SK-N-SH (cell line): ENCODE measurements around the gene TBRG1. TPM values are rescaled to one million over a fixed set of nuclear protein-coding genes. Genes with fewer than 3 reads are reported as not detected.

ENCODE experiments used
- CTCF ChIA-PET: fragments of 300-600, 350-600 bp; formaldehyde crosslinking; extraction: SDS; loops from one replicate; lab custom pipeline; 2021; lab: Yijun Ruan, JAX
- POLR2A ChIA-PET: fragments of 350-600 bp; sonication (Branson Sonifier 250); formaldehyde crosslinking; extraction: SDS; loops from one replicate; lab custom pipeline; 2020; ENCODE audit warnings: antibody characterized with exemption, inconsistent platforms; lab: Yijun Ruan, JAX
- DNase-seq: peaks from one replicate; pipeline ENCODE4 v3.0.0; 2012
- H2AFZ ChIP-seq: fragments of 200-600 bp; sonication (generic); 2 replicates; pipeline ENCODE4 v1.8.1; 2016; ENCODE audit warnings: antibody characterized with exemption, mild to moderate bottlenecking, low read depth
- H3F3A ChIP-seq: fragments of 200-600 bp; sonication (generic); replicated peaks from 2 replicates; pipeline ENCODE3; 2016; ENCODE audit warnings: antibody characterized with exemption, mild to moderate bottlenecking; ENCODE audit not compliant: insufficient read depth
- H3K27ac ChIP-seq, 2 experiments: fragments of 200-500 bp in 1 of 2; fragments of 200-600 bp in 1 of 2; sonication (Bioruptor generic) in 1 of 2; sonication (generic), shearing (Covaris generic) in 1 of 2; 2 replicates each; pipeline versions ENCODE4 v1.5.1 to v1.6.1; 2014 to 2016; ENCODE audit warnings: low read depth in 2 of 2, inconsistent platforms in 1 of 2, low read length in 1 of 2, mild to moderate bottlenecking in 1 of 2, mixed read lengths in 1 of 2
- H3K27me3 ChIP-seq: fragments of 200-600 bp; sonication (generic), shearing (Covaris generic); 2 replicates; pipeline ENCODE4 v1.6.1; 2016; ENCODE audit warnings: mixed run types; ENCODE audit not compliant: insufficient read depth
- H3K36me3 ChIP-seq, 2 experiments: fragments of 200-500 bp in 1 of 2; fragments of 200-600 bp in 1 of 2; sonication (Bioruptor generic) in 1 of 2; sonication (generic) in 1 of 2; replicated peaks in 1 of 2; 2 replicates each; pipeline versions ENCODE3 to v1.5.1; 2014 to 2016; ENCODE audit warnings: low read length in 1 of 2, mild to moderate bottlenecking in 1 of 2; ENCODE audit not compliant: insufficient read depth in 2 of 2, control insufficient read depth in 1 of 2
- H3K4me1 ChIP-seq, 2 experiments: fragments of 200-500 bp in 1 of 2; fragments of 200-600 bp in 1 of 2; sonication (Bioruptor generic) in 1 of 2; sonication (generic), shearing (Covaris generic) in 1 of 2; 2 replicates each; pipeline versions ENCODE4 v1.5.1 to v1.6.1; 2014 to 2016; ENCODE audit warnings: low read depth in 1 of 2, low read length in 1 of 2, mixed run types in 1 of 2; ENCODE audit not compliant: insufficient read depth in 2 of 2, control insufficient read depth in 1 of 2
- H3K4me2 ChIP-seq: fragments of 200-600 bp; sonication (generic), shearing (Covaris generic); 2 replicates; pipeline ENCODE4 v1.6.1; 2017; ENCODE audit warnings: mixed run types
- H3K4me3 ChIP-seq, 2 experiments: fragments of 200-500 bp in 1 of 2; fragments of 200-600 bp in 1 of 2; sonication (Bioruptor generic) in 1 of 2; sonication (generic), shearing (Covaris generic) in 1 of 2; 2 replicates each; pipeline versions ENCODE4 v1.5.1 to v1.8.1; 2014 to 2016; ENCODE audit warnings: low read depth in 2 of 2, inconsistent platforms in 1 of 2, low read length in 1 of 2, mild to moderate bottlenecking in 1 of 2, mixed read lengths in 1 of 2, moderate library complexity in 1 of 2
- H3K79me2 ChIP-seq: fragments of 200-600 bp; sonication (generic); 2 replicates; pipeline ENCODE4 v1.8.1; 2017; ENCODE audit warnings: mild to moderate bottlenecking; ENCODE audit not compliant: insufficient read depth
- H3K9ac ChIP-seq: fragments of 200-600 bp; sonication (generic); 2 replicates; pipeline ENCODE4 v1.6.1; 2017; ENCODE audit warnings: mixed run types
- H3K9me2 ChIP-seq: fragments of 200-600 bp; sonication (generic); 2 replicates; pipeline ENCODE4 v1.6.1; 2017; ENCODE audit warnings: mixed run types
- H3K9me3 ChIP-seq: fragments of 200-600 bp; sonication (generic); 2 replicates; pipeline ENCODE4 v1.6.1; 2017; ENCODE audit warnings: mixed run types, mild to moderate bottlenecking, moderate library complexity
- H4K20me1 ChIP-seq: fragments of 200-600 bp; sonication (generic); 2 replicates; pipeline ENCODE4 v1.6.1; 2017; ENCODE audit warnings: mild to moderate bottlenecking, mixed run types; ENCODE audit not compliant: insufficient read depth
- CHD2 ChIP-seq: fragments of 150-350 bp; IDR thresholded peaks from 2 replicates; pipeline ENCODE4 v1.6.1; 2018; ENCODE audit warnings: low read length; ENCODE audit not compliant: partially characterized antibody
- ELF1 ChIP-seq: IDR thresholded peaks from 2 replicates; pipeline ENCODE4 v1.4.0; 2012
- FOSL2 ChIP-seq: IDR thresholded peaks from 2 replicates; pipeline ENCODE4 v1.4.0; 2012; ENCODE audit warnings: low read depth, mild to moderate bottlenecking, moderate library complexity, borderline replicate concordance
- FOXM1 ChIP-seq: IDR thresholded peaks from 2 replicates; pipeline ENCODE4 v1.4.0; 2012; ENCODE audit warnings: low read depth, mild to moderate bottlenecking
- IRF3 ChIP-seq: fragments of 150-350 bp; IDR thresholded peaks from 2 replicates; pipeline ENCODE4 v1.6.1; 2016; ENCODE audit warnings: mild to moderate bottlenecking, low read depth, low read length
- MAX ChIP-seq: IDR thresholded peaks from 2 replicates; pipeline ENCODE4 v1.4.0; 2012; ENCODE audit warnings: low read depth
- NFIC ChIP-seq: IDR thresholded peaks from 2 replicates; pipeline ENCODE4 v1.4.0; 2012; ENCODE audit warnings: borderline replicate concordance
- POLR2AphosphoS5 ChIP-seq: IDR thresholded peaks from 2 replicates; pipeline ENCODE4 v1.6.1; 2012; ENCODE audit warnings: low read depth, low read length
- RCOR1 ChIP-seq: fragments of 150-350 bp; IDR thresholded peaks from 2 replicates; pipeline ENCODE4 v1.6.1; 2017; ENCODE audit warnings: antibody characterized with exemption, low read length
- RXRA ChIP-seq: IDR thresholded peaks from 2 replicates; pipeline ENCODE4 v1.4.0; 2012; ENCODE audit warnings: low read depth, mild to moderate bottlenecking, borderline replicate concordance
- SIN3A ChIP-seq: IDR thresholded peaks from 2 replicates; pipeline ENCODE4 v1.6.1; 2012; ENCODE audit warnings: low read depth, mild to moderate bottlenecking, low read length, moderate library complexity, borderline replicate concordance
- SMC3 ChIP-seq: IDR thresholded peaks from 2 replicates; pipeline ENCODE4 v1.6.1; 2012; ENCODE audit warnings: low read depth, low read length, improper control_type of control experiment
- TEAD4 ChIP-seq: IDR thresholded peaks from 2 replicates; pipeline ENCODE4 v1.4.0; 2012; ENCODE audit warnings: mild to moderate bottlenecking, borderline replicate concordance; ENCODE audit not compliant: insufficient read depth
- USF1 ChIP-seq: IDR thresholded peaks from 2 replicates; pipeline ENCODE4 v1.4.0; 2012; ENCODE audit warnings: low read depth, borderline replicate concordance
- YY1 ChIP-seq: IDR thresholded peaks from 2 replicates; pipeline ENCODE4 v1.4.0; 2012; ENCODE audit warnings: low read depth, mild to moderate bottlenecking
- WGBS: methylation state at CpG from one replicate; pipeline ENCODE4 v1.1.6; 2017; ENCODE audit warnings: low lambda C conversion rate; 5-methylcytosine and 5-hydroxymethylcytosine counted together
- polyA plus RNA-seq, 3 experiments: library from polyadenylated mRNA; depleted of rRNA; stranded (reverse); fragments of >200 nt; gene quantifications; 2 replicates each; pipeline ENCODE4 v1.2.3, GENCODE V29; 2012
- TF ChIP-seq, protein P1 (sequence below): fragments of 150-350 bp; IDR thresholded peaks from 2 replicates; pipeline ENCODE4 v1.6.1; 2017; ENCODE audit warnings: antibody characterized with exemption, low read length, low read depth, borderline replicate concordance
- TF ChIP-seq, protein P2 (sequence below): fragments of 200-600 bp; sonication (generic); IDR thresholded peaks from 2 replicates; pipeline ENCODE4 v1.6.1; 2017; ENCODE audit warnings: antibody characterized with exemption, mild to moderate bottlenecking, moderate library complexity

TBRG1 gene
- polyA plus RNA-seq, 1 of the 3 experiments (the other 2 are of a cell fraction): 22.0 TPM

DNA sequence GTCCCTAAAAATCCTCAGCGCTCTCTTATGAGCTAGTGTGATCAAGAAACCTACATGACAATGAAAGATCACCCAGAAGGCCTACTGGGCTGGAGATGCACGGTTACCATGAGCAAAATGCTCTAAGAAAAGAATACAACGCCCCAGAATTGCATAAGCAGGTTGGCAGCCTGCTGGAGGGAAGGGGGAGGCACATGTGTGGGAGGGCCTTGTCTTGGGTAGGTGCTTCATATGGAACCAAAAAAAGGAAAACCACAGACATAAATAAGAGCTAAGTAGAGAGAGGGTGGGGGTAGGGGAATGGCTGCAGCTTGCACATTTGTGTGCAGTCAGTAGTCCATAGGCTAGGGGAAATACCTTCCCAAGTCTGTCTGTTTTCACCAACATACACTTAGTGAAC lies 48.1 kb downstream of the TBRG1 start:
- Histone ChIP-seq H2AFZ (no peak overlapping the region), H3K79me2 (no peaks in the 10 kb centered on the region)
- CTCF ChIA-PET: interaction anchor here (0.8 to 6.5 kb wide), 14 partner anchors 9 to 930 kb away, joined by 3 to 70 read pairs (median 14); partner anchors contain the start of genes ESAM, ROBO3 and VSIG2
- TF ChIP-seq FOXM1 (no peak), ELF1 (no peak), MAX (no peak), FOSL2 (no peak), NFIC (no peak), RCOR1 (no peak), USF1 (no peak), SMC3 (no peak), CHD2 (no peak), SIN3A (no peak)
- TF ChIP-seq, all 33 proteins: peak for 0
- no peaks in the 10 kb centered on the region for H3K9me3 ChIP-seq
- H3K36me3 ChIP-seq: peaks cover 2 to 8% of the 10 kb centered on the region in 2 experiments
- H3K27ac ChIP-seq: no peak overlapping the region
- H3K9me2 ChIP-seq: no peaks in the 10 kb centered on the region
- H4K20me1 ChIP-seq: no peaks in the 10 kb centered on the region
- POLR2A ChIA-PET: interaction anchor here (1.5 kb wide), 1 partner anchor 129 kb away, joined by 4 read pairs; the partner anchor contains the start of gene MSANTD2
- H3F3A ChIP-seq: peaks cover 4% of the 10 kb centered on the region
- peaks cover 0 to 11% of the 10 kb centered on the region in 2 experiments; a peak in 1 of 4 replicates for H3K4me1 ChIP-seq
- H3K9ac ChIP-seq: no peak overlapping the region
- H3K4me2 ChIP-seq: no peak overlapping the region
- H3K27me3 ChIP-seq: no peaks in the 10 kb centered on the region
- no peak for DNase-seq
- 95% methylated on average over 3 of the region's 3 CpGs for WGBS
- no peak overlapping the region for H3K4me3 ChIP-seq

DNA sequence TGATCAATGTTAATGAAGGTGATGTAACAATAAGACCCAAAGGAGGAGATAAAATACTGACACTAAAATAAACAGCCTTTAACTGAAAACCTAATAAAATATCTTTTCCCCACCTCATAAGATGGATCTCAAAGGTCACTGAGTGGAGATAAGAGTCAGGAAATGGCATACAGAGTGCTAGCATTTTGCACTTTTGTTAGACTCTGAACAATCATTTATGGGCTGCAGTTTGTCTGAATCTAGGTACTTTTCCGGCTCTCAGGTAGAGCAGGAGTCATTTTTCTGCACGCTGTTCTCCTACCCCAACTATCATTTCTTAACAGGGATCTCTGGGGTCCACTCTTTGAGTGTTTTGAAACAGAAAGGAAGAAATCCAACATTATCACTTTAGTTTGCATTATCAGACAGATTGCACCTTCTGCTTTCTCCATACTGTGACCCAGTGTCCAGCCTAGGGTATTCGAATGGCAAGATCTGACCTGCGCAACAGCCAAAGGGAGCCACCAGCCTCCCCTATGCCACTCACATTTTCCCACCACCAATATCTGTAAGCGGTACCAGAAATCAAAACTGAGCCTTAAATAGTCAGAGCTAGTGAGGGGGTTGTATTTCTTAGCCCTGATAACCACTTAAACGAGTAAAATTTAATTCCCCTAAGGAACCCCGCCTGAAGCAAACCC lies 50.0 kb downstream of the TBRG1 start:
- H3F3A ChIP-seq: peaks cover 4% of the 10 kb centered on the region
- H2AFZ ChIP-seq: peak overlapping the region; percentile 88
- no peaks in the 10 kb centered on the region for H3K9me2 ChIP-seq
- peak overlapping the region; percentile 87 to 89 for H3K4me3 ChIP-seq
- peak overlapping the region; percentile 89 for H3K9ac ChIP-seq
- H4K20me1 ChIP-seq: no peaks in the 10 kb centered on the region
- no peaks in the 10 kb centered on the region for H3K79me2 ChIP-seq
- WGBS: 68% methylated on average over 7 of the region's 7 CpGs
- no peaks in the 10 kb centered on the region for H3K9me3 ChIP-seq
- DNase-seq: peak; percentile 15
- CTCF ChIA-PET: interaction anchor here (0.8 to 6.5 kb wide), 10 partner anchors 11 to 194 kb away, joined by 3 to 70 read pairs (median 4); partner anchors contain the start of genes ESAM and ROBO3
- peaks cover 0 to 11% of the 10 kb centered on the region in 2 experiments; a peak in 1 of 4 replicates for H3K4me1 ChIP-seq
- H3K36me3 ChIP-seq: peaks cover 0 to 4% of the 10 kb centered on the region in 2 experiments
- peak overlapping the region; percentile 90 for H3K4me2 ChIP-seq
- TF ChIP-seq RXRA (no peak), CHD2 (no peak), TEAD4 (no peak), ELF1 (no peak), YY1 (no peak), IRF3 (no peak), MAX (no peak), POLR2AphosphoS5 (no peak)
- TF ChIP-seq, protein P1, sequence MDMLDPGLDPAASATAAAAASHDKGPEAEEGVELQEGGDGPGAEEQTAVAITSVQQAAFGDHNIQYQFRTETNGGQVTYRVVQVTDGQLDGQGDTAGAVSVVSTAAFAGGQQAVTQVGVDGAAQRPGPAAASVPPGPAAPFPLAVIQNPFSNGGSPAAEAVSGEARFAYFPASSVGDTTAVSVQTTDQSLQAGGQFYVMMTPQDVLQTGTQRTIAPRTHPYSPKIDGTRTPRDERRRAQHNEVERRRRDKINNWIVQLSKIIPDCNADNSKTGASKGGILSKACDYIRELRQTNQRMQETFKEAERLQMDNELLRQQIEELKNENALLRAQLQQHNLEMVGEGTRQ: no peak
- TF ChIP-seq, protein P2, sequence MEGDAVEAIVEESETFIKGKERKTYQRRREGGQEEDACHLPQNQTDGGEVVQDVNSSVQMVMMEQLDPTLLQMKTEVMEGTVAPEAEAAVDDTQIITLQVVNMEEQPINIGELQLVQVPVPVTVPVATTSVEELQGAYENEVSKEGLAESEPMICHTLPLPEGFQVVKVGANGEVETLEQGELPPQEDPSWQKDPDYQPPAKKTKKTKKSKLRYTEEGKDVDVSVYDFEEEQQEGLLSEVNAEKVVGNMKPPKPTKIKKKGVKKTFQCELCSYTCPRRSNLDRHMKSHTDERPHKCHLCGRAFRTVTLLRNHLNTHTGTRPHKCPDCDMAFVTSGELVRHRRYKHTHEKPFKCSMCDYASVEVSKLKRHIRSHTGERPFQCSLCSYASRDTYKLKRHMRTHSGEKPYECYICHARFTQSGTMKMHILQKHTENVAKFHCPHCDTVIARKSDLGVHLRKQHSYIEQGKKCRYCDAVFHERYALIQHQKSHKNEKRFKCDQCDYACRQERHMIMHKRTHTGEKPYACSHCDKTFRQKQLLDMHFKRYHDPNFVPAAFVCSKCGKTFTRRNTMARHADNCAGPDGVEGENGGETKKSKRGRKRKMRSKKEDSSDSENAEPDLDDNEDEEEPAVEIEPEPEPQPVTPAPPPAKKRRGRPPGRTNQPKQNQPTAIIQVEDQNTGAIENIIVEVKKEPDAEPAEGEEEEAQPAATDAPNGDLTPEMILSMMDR: no peak
- H3K27ac ChIP-seq: peak overlapping the region in 1 of 2 experiments; percentile 88; a peak in 3 of 4 replicates
- H3K27me3 ChIP-seq: no peaks in the 10 kb centered on the region
- POLR2A ChIA-PET: interaction anchor here (0.5 to 1.4 kb wide), 3 partner anchors 65 to 204 kb away, joined by 3 to 4 read pairs (median 3); no protein-coding TSS in a partner anchor
